GM23338 (cell line): Measurements from ENCODE around the gene MAP3K6. TPM values are rescaled to one million over a fixed set of nuclear protein-coding genes. Genes with fewer than 3 reads are reported as not detected.

ENCODE experiments used
- ATAC-seq: fragments of 200-7000 bp; cut with Tn5 transposase; 3 replicates; pipeline ENCODE4 v1.9.1; 2020
- DNase-seq: peaks from one replicate; pipeline ENCODE4 v3.0.0-alpha.2; 2015; ENCODE audit warnings: low spot score
- H2AFZ ChIP-seq: fragments of 200-600 bp; sonication (generic); 2 replicates; pipeline ENCODE4 v1.8.0; 2016; ENCODE audit warnings: antibody characterized with exemption, mild to moderate bottlenecking, moderate library complexity
- H3F3A ChIP-seq: fragments of 200-600 bp; sonication (generic); replicated peaks from 2 replicates; pipeline ENCODE4 v1.8.0; 2017; ENCODE audit warnings: antibody characterized with exemption, mixed run types, low read depth
- H3K27ac ChIP-seq: fragments of 200-600 bp; sonication (generic); 2 replicates; pipeline ENCODE4 v1.6.1; 2016; ENCODE audit warnings: low read depth
- H3K27me3 ChIP-seq: fragments of 200-600 bp; sonication (generic); 2 replicates; pipeline ENCODE4 v1.8.0; 2016; ENCODE audit warnings: mild to moderate bottlenecking, mixed run types, moderate library complexity; ENCODE audit not compliant: insufficient read depth
- H3K36me3 ChIP-seq: fragments of 200-600 bp; sonication (generic); 2 replicates; pipeline ENCODE4 v1.8.0; 2016; ENCODE audit warnings: mild to moderate bottlenecking; ENCODE audit not compliant: insufficient read depth
- H3K4me1 ChIP-seq: fragments of 200-600 bp; sonication (generic); 2 replicates; pipeline ENCODE4 v1.8.0; 2016; ENCODE audit warnings: mild to moderate bottlenecking, moderate library complexity; ENCODE audit not compliant: insufficient read depth
- H3K4me2 ChIP-seq: fragments of 200-600 bp; sonication (generic); 2 replicates; pipeline ENCODE4 v1.7.1; 2017; ENCODE audit warnings: mixed run types
- H3K4me3 ChIP-seq: fragments of 200-600 bp; sonication (generic); 2 replicates; pipeline ENCODE4 v1.6.1; 2016; ENCODE audit warnings: mixed run types
- H3K79me2 ChIP-seq: fragments of 200-600 bp; sonication (generic); replicated peaks from 2 replicates; pipeline ENCODE4 v1.8.0; 2017; ENCODE audit warnings: mild to moderate bottlenecking; ENCODE audit not compliant: insufficient read depth
- H3K9me2 ChIP-seq: fragments of 200-600 bp; sonication (generic); 2 replicates; pipeline ENCODE4 v1.8.0; 2017; ENCODE audit not compliant: insufficient read depth
- H4K20me1 ChIP-seq: fragments of 200-600 bp; sonication (generic); replicated peaks from 2 replicates; pipeline ENCODE4 v1.8.0; 2017; ENCODE audit warnings: mild to moderate bottlenecking; ENCODE audit not compliant: insufficient read depth
- H3K27ac Mint-ChIP-seq: 2 replicates; pipeline ENCODE4 v1.8.0; 2020; ENCODE audit warnings: inconsistent platforms, mild to moderate bottlenecking, moderate library complexity, mixed read lengths
- H3K27me3 Mint-ChIP-seq: 3 replicates; pipeline ENCODE4 v1.8.0; 2022; ENCODE audit warnings: low read depth, mild to moderate bottlenecking, moderate library complexity, mixed read lengths, inconsistent platforms; ENCODE audit not compliant: insufficient read depth, poor library complexity
- H3K36me3 Mint-ChIP-seq: 3 replicates; pipeline ENCODE4 v1.8.0; 2021; ENCODE audit warnings: low read depth, mild to moderate bottlenecking, inconsistent platforms, moderate library complexity, mixed read lengths
- H3K4me1 Mint-ChIP-seq: 3 replicates; pipeline ENCODE4 v1.8.0; 2020; ENCODE audit warnings: mild to moderate bottlenecking, inconsistent platforms, mixed read lengths
- H3K4me3 Mint-ChIP-seq: 3 replicates; pipeline ENCODE4 v1.8.0; 2021; ENCODE audit warnings: moderate library complexity, mild to moderate bottlenecking, inconsistent platforms, mixed read lengths
- H3K9me3 Mint-ChIP-seq: 3 replicates; pipeline ENCODE4 v1.8.0; 2020; ENCODE audit warnings: moderate library complexity, mild to moderate bottlenecking, inconsistent platforms, mixed read lengths
- CREB1 ChIP-seq: fragments of 250-450 bp; sonication (Bioruptor Pico); IDR thresholded peaks from 2 replicates; pipeline ENCODE4 v1.5.0; 2020; ENCODE audit warnings: low read depth, mild to moderate bottlenecking, moderate library complexity
- EZH2 ChIP-seq: fragments of 200-600 bp; sonication (generic); IDR thresholded peaks from one replicate; pipeline ENCODE4 v1.8.0; 2017; ENCODE audit warnings: antibody characterized with exemption, mild to moderate bottlenecking, low read depth; ENCODE audit not compliant: unreplicated experiment
- EZH2phosphoT487 ChIP-seq: fragments of 200-600 bp; sonication (generic); IDR thresholded peaks from one replicate; pipeline ENCODE4 v1.8.1; 2018; ENCODE audit warnings: antibody characterized with exemption; ENCODE audit not compliant: unreplicated experiment
- NANOG ChIP-seq: IDR thresholded peaks from 2 replicates; pipeline ENCODE4 v1.6.1; 2016; ENCODE audit warnings: antibody characterized with exemption, borderline replicate concordance
- POLR2AphosphoS5 ChIP-seq: IDR thresholded peaks from 2 replicates; pipeline ENCODE4 v1.6.1; 2016; ENCODE audit warnings: antibody characterized with exemption, low read depth
- STAT1 ChIP-seq: IDR thresholded peaks from one replicate; pipeline ENCODE4 v1.6.1; 2016; ENCODE audit warnings: antibody characterized with exemption; ENCODE audit not compliant: unreplicated experiment
- ZNF114 ChIP-seq: fragments of 250-450 bp; sonication (Bioruptor Pico); IDR thresholded peaks from 2 replicates; pipeline ENCODE4 v1.5.0; 2020; ENCODE audit warnings: mild to moderate bottlenecking, moderate library complexity
- ZNF331 ChIP-seq: fragments of 250-450 bp; sonication (Bioruptor Pico); IDR thresholded peaks from 2 replicates; pipeline ENCODE4 v1.5.0; 2020; ENCODE audit warnings: low read depth, mild to moderate bottlenecking, moderate library complexity
- polyA plus RNA-seq: library from polyadenylated mRNA; unstranded; fragments of >200 nt; fragmentation: Nextera tagmentation; extraction: Ambion mirVana; gene quantifications from 2 replicates; pipeline ENCODE4 v1.2.1, GENCODE V29; 2016
- total RNA-seq: library from RNA; depleted of rRNA; stranded (reverse); fragments of >200 nt; shearing (Covaris generic); gene quantifications from 2 replicates; pipeline ENCODE4 v1.2.3, GENCODE V29; 2014
- TF ChIP-seq, protein P1 (sequence below): fragments of 250-450 bp; sonication (Bioruptor Pico); IDR thresholded peaks from 2 replicates; pipeline ENCODE4 v1.5.0; 2020; ENCODE audit warnings: mild to moderate bottlenecking, moderate library complexity
- TF ChIP-seq, protein P2 (sequence below): IDR thresholded peaks from one replicate; pipeline ENCODE4 v1.6.1; 2018; ENCODE audit warnings: antibody characterized with exemption; ENCODE audit not compliant: unreplicated experiment
- TF ChIP-seq, protein P3 (sequence below): IDR thresholded peaks from 2 replicates; pipeline ENCODE4 v1.6.1; 2016; ENCODE audit warnings: antibody characterized with exemption

The MAP3K6 gene
- total and polyA plus RNA-seq, 2 experiments from 2014 or later, result 8.2 to 10.6 TPM

DNA sequence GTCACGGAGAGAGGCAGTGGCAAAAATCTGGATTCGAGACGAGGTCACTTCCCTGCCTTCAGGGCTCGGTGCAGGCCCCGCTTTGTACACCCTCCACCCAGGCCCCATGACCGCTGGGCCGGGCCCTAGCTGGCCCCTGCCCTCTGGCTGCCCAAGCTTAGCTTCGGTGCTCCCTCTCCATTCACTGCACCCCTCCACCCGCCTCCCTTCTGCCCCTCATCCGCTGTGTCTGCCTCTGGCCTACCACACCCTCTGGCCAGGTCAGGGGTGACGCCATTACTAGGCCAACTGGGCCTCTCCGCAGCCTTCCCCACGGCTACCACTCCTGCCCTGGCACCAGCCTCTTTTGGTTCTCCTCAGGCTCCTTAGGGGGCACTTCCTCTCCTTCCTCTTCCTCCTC lies 16.9 kb upstream of the MAP3K6 start:
- H3K27ac Mint-ChIP-seq, result no peak overlapping the region
- H3K36me3 Mint-ChIP-seq, result no peaks in the 10 kb centered on the region
- peak overlapping the region; percentile 66 for H3K4me3 Mint-ChIP-seq
- no peak for ATAC-seq
- H3K79me2 ChIP-seq, result no peaks in the 10 kb centered on the region
- no peaks in the 10 kb centered on the region for H3K9me2 ChIP-seq
- TF ChIP-seq ZNF331 (CRISPR knock-in tag) (no peak), EZH2 (no peak), CREB1 (no peak), ZNF114 (CRISPR knock-in tag) (no peak), EZH2phosphoT487 (no peak), NANOG (no peak), STAT1 (no peak), POLR2AphosphoS5 (no peak)
- TF ChIP-seq, protein P1, sequence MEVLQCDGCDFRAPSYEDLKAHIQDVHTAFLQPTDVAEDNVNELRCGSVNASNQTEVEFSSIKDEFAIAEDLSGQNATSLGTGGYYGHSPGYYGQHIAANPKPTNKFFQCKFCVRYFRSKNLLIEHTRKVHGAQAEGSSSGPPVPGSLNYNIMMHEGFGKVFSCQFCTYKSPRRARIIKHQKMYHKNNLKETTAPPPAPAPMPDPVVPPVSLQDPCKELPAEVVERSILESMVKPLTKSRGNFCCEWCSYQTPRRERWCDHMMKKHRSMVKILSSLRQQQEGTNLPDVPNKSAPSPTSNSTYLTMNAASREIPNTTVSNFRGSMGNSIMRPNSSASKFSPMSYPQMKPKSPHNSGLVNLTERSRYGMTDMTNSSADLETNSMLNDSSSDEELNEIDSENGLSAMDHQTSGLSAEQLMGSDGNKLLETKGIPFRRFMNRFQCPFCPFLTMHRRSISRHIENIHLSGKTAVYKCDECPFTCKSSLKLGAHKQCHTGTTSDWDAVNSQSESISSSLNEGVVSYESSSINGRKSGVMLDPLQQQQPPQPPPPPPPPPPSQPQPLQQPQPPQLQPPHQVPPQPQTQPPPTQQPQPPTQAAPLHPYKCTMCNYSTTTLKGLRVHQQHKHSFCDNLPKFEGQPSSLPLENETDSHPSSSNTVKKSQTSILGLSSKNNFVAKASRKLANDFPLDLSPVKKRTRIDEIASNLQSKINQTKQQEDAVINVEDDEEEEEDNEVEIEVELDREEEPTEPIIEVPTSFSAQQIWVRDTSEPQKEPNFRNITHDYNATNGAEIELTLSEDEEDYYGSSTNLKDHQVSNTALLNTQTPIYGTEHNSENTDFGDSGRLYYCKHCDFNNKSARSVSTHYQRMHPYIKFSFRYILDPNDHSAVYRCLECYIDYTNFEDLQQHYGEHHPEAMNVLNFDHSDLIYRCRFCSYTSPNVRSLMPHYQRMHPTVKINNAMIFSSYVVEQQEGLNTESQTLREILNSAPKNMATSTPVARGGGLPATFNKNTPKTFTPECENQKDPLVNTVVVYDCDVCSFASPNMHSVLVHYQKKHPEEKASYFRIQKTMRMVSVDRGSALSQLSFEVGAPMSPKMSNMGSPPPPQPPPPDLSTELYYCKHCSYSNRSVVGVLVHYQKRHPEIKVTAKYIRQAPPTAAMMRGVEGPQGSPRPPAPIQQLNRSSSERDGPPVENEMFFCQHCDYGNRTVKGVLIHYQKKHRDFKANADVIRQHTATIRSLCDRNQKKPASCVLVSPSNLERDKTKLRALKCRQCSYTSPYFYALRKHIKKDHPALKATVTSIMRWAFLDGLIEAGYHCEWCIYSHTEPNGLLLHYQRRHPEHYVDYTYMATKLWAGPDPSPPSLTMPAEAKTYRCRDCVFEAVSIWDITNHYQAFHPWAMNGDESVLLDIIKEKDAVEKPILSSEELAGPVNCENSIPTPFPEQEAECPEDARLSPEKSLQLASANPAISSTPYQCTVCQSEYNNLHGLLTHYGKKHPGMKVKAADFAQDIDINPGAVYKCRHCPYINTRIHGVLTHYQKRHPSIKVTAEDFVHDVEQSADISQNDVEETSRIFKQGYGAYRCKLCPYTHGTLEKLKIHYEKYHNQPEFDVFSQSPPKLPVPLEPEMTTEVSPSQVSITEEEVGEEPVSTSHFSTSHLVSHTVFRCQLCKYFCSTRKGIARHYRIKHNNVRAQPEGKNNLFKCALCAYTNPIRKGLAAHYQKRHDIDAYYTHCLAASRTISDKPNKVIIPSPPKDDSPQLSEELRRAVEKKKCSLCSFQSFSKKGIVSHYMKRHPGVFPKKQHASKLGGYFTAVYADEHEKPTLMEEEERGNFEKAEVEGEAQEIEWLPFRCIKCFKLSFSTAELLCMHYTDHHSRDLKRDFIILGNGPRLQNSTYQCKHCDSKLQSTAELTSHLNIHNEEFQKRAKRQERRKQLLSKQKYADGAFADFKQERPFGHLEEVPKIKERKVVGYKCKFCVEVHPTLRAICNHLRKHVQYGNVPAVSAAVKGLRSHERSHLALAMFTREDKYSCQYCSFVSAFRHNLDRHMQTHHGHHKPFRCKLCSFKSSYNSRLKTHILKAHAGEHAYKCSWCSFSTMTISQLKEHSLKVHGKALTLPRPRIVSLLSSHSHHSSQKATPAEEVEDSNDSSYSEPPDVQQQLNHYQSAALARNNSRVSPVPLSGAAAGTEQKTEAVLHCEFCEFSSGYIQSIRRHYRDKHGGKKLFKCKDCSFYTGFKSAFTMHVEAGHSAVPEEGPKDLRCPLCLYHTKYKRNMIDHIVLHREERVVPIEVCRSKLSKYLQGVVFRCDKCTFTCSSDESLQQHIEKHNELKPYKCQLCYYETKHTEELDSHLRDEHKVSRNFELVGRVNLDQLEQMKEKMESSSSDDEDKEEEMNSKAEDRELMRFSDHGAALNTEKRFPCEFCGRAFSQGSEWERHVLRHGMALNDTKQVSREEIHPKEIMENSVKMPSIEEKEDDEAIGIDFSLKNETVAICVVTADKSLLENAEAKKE (CRISPR knock-in tag), result no peak
- TF ChIP-seq, protein P2, sequence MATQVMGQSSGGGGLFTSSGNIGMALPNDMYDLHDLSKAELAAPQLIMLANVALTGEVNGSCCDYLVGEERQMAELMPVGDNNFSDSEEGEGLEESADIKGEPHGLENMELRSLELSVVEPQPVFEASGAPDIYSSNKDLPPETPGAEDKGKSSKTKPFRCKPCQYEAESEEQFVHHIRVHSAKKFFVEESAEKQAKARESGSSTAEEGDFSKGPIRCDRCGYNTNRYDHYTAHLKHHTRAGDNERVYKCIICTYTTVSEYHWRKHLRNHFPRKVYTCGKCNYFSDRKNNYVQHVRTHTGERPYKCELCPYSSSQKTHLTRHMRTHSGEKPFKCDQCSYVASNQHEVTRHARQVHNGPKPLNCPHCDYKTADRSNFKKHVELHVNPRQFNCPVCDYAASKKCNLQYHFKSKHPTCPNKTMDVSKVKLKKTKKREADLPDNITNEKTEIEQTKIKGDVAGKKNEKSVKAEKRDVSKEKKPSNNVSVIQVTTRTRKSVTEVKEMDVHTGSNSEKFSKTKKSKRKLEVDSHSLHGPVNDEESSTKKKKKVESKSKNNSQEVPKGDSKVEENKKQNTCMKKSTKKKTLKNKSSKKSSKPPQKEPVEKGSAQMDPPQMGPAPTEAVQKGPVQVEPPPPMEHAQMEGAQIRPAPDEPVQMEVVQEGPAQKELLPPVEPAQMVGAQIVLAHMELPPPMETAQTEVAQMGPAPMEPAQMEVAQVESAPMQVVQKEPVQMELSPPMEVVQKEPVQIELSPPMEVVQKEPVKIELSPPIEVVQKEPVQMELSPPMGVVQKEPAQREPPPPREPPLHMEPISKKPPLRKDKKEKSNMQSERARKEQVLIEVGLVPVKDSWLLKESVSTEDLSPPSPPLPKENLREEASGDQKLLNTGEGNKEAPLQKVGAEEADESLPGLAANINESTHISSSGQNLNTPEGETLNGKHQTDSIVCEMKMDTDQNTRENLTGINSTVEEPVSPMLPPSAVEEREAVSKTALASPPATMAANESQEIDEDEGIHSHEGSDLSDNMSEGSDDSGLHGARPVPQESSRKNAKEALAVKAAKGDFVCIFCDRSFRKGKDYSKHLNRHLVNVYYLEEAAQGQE, result no peak
- TF ChIP-seq, protein P3, sequence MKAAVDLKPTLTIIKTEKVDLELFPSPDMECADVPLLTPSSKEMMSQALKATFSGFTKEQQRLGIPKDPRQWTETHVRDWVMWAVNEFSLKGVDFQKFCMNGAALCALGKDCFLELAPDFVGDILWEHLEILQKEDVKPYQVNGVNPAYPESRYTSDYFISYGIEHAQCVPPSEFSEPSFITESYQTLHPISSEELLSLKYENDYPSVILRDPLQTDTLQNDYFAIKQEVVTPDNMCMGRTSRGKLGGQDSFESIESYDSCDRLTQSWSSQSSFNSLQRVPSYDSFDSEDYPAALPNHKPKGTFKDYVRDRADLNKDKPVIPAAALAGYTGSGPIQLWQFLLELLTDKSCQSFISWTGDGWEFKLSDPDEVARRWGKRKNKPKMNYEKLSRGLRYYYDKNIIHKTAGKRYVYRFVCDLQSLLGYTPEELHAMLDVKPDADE, result no peak
- no peaks in the 10 kb centered on the region for H3F3A ChIP-seq
- H2AFZ ChIP-seq, result 0 out of 2 replicates have a peak overlapping the region, but pooled peaks have one; percentile 59
- no peak for DNase-seq
- H4K20me1 ChIP-seq, result no peaks in the 10 kb centered on the region
- H3K27ac ChIP-seq, result no peak overlapping the region
- H3K4me3 ChIP-seq, result peak overlapping the region; percentile 17; the same call in 1 of the 2 replicates
- H3K4me1 ChIP-seq, result peaks cover 3% of the 10 kb centered on the region; the same call in 1 of the 2 replicates
- peaks cover 5% of the 10 kb centered on the region for H3K27me3 ChIP-seq
- peak overlapping the region; percentile 51 for H3K4me2 ChIP-seq
- H3K36me3 ChIP-seq, result no peaks in the 10 kb centered on the region
- peaks cover 16% of the 10 kb centered on the region for H3K27me3 Mint-ChIP-seq
- H3K4me1 Mint-ChIP-seq, result peaks cover 4% of the 10 kb centered on the region
- peaks cover 2% of the 10 kb centered on the region; the same call in 2 of the 3 replicates for H3K9me3 Mint-ChIP-seq
